Testis (tissue), 3 donors: ENCODE results near the gene ZSCAN20. TPM values are rescaled to one million over a fixed set of nuclear protein-coding genes. Genes with fewer than 3 reads are reported as not detected.

Source experiments
- DNase-seq: peaks from one replicate; pipeline ENCODE4 v3.0.0-alpha.2; 2019
- H3K27ac ChIP-seq, 2 donors: fragments of 200-600 bp; sonication (generic); one replicate each; pipeline ENCODE4 v1.5.1; 2019
- H3K27me3 ChIP-seq: fragments of 200-600 bp; sonication (generic); one replicate; pipeline ENCODE4 v1.5.1; 2019
- H3K36me3 ChIP-seq: fragments of 200-600 bp; sonication (generic); one replicate; pipeline ENCODE4 v1.5.1; 2017; ENCODE audit warnings: low read depth; ENCODE audit errors: missing control alignments
- H3K4me1 ChIP-seq: fragments of 200-600 bp; sonication (generic); one replicate; pipeline ENCODE4 v1.5.1; 2019
- H3K4me3 ChIP-seq, 2 donors: fragments of 200-600 bp; sonication (generic); one replicate each; pipeline ENCODE4 v1.5.1; 2017 to 2019
- H3K9me3 ChIP-seq: fragments of 200-600 bp; sonication (generic); one replicate; pipeline ENCODE4 v1.5.1; 2017
- POLR2A ChIP-seq: fragments of 450-650 bp; IDR thresholded peaks from one replicate; pipeline ENCODE4 v1.6.1; 2017; ENCODE audit warnings: antibody characterized with exemption, mild to moderate bottlenecking, moderate library complexity
- WGBS, 2 donors: methylation state at CpG; one replicate each; pipeline ENCODE4 v1.1.5; 2018; 5-methylcytosine and 5-hydroxymethylcytosine counted together
- intact Hi-C: fragments of 100-400 bp; cut with DNase I; formaldehyde crosslinking; loops from one replicate; pipeline ENCODE4 v1.15.1; 2023; ENCODE audit warnings: low total_unique reads
- polyA plus RNA-seq: library from polyadenylated mRNA; stranded (reverse); fragments of 350-450 nt; fragmentation: Illumina TruSeq; extraction: RNeasy Lipid Tissue Mini Kit (QIAGEN cat#74804); gene quantifications from one replicate; pipeline ENCODE4 v1.2.3, GENCODE V29; 2014; ENCODE audit warnings: low read depth, low replicate concordance; ENCODE audit not compliant: insufficient read depth
- total RNA-seq, 2 donors: library from RNA; depleted of rRNA; stranded (reverse); fragments of >200 nt; gene quantifications; one replicate each; pipeline ENCODE4 v1.2.3, GENCODE V29; 2016
- TF ChIP-seq, protein P1 (sequence below), 3 experiments: fragments of 450-650 bp in 2 of 3; fragments of 200-600 bp in 1 of 3; sonication (generic) in 1 of 3; IDR thresholded peaks; one replicate each; pipeline ENCODE4 v1.5.1; 2016 to 2019; ENCODE audit warnings: antibody characterized with exemption in 3 of 3, mild to moderate bottlenecking in 2 of 3, moderate library complexity in 1 of 3

Gene ZSCAN20
- total and polyA plus RNA-seq, 3 donors from 2014 or later, result 4.5 to 10.1 (median 9.8) TPM

GRCh38 chr1:33433509-33434362 is 38.7 kb upstream of the ZSCAN20 start:
- no peaks in the 10 kb centered on the region for H3K27me3 ChIP-seq
- H3K4me3 ChIP-seq, result no peak overlapping the region
- no peaks in the 10 kb centered on the region for H3K4me1 ChIP-seq
- TF ChIP-seq, protein P1, sequence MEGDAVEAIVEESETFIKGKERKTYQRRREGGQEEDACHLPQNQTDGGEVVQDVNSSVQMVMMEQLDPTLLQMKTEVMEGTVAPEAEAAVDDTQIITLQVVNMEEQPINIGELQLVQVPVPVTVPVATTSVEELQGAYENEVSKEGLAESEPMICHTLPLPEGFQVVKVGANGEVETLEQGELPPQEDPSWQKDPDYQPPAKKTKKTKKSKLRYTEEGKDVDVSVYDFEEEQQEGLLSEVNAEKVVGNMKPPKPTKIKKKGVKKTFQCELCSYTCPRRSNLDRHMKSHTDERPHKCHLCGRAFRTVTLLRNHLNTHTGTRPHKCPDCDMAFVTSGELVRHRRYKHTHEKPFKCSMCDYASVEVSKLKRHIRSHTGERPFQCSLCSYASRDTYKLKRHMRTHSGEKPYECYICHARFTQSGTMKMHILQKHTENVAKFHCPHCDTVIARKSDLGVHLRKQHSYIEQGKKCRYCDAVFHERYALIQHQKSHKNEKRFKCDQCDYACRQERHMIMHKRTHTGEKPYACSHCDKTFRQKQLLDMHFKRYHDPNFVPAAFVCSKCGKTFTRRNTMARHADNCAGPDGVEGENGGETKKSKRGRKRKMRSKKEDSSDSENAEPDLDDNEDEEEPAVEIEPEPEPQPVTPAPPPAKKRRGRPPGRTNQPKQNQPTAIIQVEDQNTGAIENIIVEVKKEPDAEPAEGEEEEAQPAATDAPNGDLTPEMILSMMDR (IDR thresholded peaks at IDR 0.05), result no peak
- TF ChIP-seq POLR2A, result no peak
- peak; percentile 34 for DNase-seq
- H3K27ac ChIP-seq, result no peak overlapping the region
- no peaks in the 10 kb centered on the region for H3K36me3 ChIP-seq
- intact Hi-C loops, result no loop called here
- 48 to 55% methylated on average over 3 of the region's 3 CpGs for WGBS, 2 donors
- H3K9me3 ChIP-seq, result no peaks in the 10 kb centered on the region

DNA sequence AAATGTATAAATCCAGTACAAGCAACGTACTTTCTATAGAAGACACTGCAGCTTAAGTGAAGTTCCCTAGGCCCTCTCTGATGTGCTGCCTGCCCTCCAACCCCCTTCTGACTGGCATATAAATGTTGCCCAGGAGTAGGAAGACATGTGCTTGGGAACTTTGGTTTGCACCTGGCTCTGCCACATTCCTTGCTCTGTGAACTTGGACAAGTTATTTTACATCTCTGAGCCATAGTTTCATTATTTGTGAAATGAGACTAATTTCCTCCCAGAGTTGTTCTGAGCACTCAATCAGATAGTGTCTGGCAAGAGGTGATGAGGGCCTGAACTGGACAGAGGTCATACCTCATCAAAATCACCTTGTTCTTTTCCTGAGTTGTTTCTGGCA is 38.1 kb upstream of the ZSCAN20 start:
- intact Hi-C loops, result no loop called here
- Histone ChIP-seq H3K9me3 (no peaks in the 10 kb centered on the region), H3K27ac (no peak overlapping the region), H3K4me3 (no peak overlapping the region), H3K27me3 (no peaks in the 10 kb centered on the region), H3K36me3 (no peaks in the 10 kb centered on the region), H3K4me1 (no peaks in the 10 kb centered on the region)
- TF ChIP-seq, protein P1 (IDR thresholded peaks at IDR 0.05), result no peak
- no peak for TF ChIP-seq POLR2A
- WGBS, 2 donors, result 88 to 94% methylated on average over 1 of the region's 1 CpG
- DNase-seq, result no peak

GRCh38 chr1:33435096-33435820 is 37.2 kb upstream of the ZSCAN20 start:
- 74 to 80% methylated on average over 4 of the region's 4 CpGs for WGBS, 2 donors
- Histone ChIP-seq H3K4me1 (no peaks in the 10 kb centered on the region), H3K27me3 (no peaks in the 10 kb centered on the region), H3K4me3 (no peak overlapping the region), H3K36me3 (no peaks in the 10 kb centered on the region), H3K9me3 (no peaks in the 10 kb centered on the region), H3K27ac (no peak overlapping the region)
- intact Hi-C loops, result no loop called here
- no peak for DNase-seq
- TF ChIP-seq, protein P1 (IDR thresholded peaks at IDR 0.05), result no peak
- no peak for TF ChIP-seq POLR2A

DNA sequence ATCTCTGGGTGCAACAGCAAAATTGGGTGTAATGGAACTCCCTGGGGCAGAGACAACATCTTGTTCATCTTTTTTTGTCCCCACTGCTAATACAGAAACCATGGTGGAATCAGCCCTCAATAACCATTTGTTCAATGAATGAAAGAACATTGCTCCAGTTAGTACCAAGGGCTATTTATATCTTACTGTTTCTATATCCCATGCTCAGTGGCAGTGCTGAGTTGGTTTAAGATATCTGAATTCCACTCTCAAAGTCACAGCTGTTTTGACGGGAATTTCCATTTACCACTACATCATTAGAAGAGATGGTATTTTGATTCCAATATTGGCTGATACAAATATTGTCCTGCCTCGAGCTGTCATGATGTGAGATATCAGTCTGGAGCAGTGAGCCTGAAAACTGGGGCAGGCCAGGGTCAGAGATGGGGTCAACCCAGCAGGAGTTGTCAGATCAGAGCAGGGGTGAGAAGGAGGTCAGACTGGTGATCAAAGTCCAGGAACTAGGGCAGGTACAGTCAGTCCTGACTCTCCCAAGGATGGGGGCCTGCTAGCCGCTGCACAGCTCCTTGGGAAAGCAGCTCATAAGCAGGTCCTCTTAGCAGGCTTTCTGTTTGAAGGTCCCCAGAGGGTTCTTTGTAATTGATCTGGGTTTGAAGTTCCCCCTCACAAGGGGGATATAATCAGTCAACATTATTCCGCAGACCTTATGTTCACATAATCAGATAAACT is 35.7 kb upstream of the ZSCAN20 start:
- Histone ChIP-seq H3K27ac (no peak overlapping the region), H3K27me3 (no peaks in the 10 kb centered on the region), H3K36me3 (no peaks in the 10 kb centered on the region), H3K9me3 (no peaks in the 10 kb centered on the region), H3K4me1 (no peaks in the 10 kb centered on the region), H3K4me3 (no peak overlapping the region)
- intact Hi-C loops, result no loop called here
- DNase-seq, result no peak
- 86 to 87% methylated on average over 4 of the region's 4 CpGs for WGBS, 2 donors
- TF ChIP-seq POLR2A, result no peak
- TF ChIP-seq, protein P1 (IDR thresholded peaks at IDR 0.05), result no peak
